ENCODE measurements around the gene MRNIP.

Gene MRNIP

DNA sequence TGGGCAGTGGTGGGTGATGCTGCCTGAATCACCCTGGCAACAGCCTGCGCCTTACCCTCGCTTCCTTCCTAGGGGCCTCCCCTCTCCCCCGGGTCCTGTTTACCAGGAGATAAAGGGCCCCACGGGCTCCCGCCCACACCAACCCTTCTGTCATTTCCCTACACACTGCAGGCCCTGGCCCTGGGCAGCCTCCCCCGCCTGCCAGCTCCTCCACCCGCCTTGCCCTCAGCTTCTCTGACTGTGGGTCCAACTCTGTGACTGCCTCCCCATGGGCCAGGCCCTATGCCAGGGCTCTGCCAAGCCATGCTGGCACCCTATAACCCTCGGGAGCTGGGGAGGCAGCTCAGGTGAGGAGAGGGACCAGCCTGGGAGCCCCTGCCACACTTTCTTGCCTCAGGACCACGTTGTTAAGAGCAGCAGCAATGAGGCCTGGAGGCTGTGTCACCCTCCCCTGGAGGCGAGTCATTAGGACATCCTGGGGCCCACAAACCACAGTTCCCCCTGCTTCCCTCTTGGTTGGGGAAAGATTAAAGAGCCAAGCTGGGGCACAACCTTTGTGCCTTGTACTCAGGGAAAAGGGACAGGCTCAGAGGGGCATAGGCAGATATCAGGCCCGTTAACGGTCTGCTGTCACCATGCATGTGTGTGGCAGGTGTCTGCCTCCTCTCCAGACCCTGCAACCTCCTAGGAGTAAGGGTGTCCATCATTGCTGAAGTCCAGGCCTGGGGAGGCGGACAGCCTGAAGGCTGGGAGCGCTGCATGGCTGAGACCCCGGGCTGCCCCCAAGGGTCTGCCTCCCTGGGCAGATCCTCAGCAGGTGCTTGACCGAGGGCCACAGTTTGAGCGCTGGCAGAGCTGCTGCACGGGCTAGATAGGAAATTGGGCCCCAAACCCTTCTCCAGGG, 54.7 kb downstream of the MRNIP start:
- DNase-seq (ENCODE audit: low read depth in 2 of 2): no peak

DNA sequence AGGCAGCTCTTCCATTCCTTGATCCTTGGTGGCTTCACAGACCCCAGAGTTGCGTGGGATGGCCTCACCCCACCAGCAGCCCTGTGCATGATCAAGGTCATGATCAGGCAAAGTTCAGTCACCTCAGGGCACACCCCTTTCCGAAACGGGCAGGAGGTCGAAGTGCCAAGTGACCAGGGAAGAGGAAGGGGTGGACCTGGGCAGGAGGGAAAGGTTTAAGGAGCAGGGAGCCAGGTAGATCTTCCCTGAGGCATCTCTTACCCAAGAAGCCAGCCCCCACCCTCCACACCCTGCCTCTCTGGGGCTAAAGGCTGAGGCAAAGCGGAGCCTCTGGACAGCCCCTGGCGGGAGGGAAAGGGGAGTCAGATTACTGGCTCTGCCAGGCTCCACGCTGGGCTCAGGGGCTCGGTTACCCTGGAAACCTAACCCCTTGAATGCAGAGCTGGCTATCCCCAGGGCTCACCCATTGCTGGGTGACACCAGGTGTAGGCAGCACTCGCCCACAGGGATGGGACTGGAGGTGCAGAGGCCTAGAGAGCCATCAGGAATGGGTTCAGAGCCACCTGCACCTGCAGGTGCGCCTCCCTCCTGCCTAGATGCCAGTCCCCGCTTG, 55.6 kb downstream of the MRNIP start:
- no peak for DNase-seq (ENCODE audit: low read depth in 2 of 2)

DNA sequence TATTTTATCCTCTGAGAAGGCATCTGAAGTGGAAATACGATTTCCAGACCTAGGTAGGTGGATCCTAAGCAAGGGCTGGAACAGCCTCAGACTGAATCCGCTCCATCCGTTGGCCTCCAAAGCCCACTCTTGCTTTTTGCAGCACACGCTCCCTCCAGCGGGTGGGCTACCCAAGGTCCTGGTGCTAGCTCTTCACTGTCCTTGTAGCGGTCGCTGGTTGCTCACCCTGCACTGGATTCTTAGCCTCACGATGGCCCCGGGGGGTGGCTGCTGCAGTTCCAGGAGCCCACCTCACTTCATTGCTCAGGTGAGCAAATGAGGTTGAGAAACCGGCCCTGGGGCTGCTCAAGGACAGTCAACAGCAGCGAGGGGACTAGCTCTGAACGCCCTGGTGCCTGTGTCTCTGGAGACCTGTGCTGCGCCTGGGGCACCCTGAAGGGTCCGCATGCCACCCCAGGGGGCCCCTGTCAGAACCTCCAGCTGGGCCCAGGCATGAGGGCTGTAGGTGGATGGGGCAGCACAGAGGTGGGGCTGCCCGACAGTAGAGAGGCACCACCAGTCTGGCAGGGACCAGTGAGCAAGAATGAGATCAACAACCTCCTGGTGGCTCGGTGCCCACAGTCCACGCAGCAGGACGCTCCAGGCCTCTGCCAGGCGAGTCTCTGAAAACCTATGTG, 56.3 kb downstream of the MRNIP start:
- no peak for DNase-seq (ENCODE audit: low read depth in 2 of 2)

DNA sequence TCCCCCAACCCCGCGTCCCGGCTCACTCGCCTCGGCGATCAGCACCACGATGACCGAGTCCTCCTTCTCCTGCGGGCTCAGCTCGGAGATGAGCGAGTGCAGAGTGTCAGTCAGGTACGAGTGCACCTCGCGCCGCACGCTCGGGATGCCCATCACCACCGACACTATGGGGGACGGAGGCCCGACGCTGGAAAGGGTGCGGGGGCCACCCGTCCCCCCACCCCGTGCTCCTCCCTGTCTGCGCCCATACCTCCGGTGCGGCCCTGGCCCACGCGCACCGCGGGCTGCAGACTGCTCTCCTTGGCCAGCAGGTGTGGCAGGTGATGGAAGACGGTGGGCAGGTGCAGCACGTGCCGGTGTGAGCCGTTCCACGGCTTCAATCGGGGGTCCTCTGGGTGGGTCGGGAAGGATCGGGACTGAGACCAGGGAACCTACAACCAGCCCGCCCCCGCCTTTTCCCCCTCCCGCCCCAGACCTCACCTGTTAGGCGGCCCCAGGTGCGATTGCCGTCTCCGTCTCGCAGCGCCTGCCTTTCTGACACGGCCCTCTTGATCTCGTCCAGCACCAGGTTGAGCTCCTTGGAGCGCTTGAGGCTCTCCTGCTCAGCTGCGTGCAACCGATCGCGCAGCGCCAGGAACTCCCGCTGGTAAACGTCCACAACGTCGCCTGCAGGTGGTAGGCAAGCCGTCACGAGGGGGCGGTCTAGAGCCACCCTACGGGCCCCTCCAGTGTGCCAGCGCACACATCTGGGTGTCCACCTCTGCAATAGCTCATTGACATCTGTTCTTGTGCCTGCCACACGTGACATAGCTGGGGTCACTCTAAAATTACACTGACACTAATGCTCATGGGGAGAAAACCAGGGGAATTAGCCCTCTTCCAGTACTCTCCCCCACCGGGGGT, 57.1 kb downstream of the MRNIP start:
- peak; percentile 70 to 82 for DNase-seq (ENCODE audit: low read depth in 2 of 2)

DNA sequence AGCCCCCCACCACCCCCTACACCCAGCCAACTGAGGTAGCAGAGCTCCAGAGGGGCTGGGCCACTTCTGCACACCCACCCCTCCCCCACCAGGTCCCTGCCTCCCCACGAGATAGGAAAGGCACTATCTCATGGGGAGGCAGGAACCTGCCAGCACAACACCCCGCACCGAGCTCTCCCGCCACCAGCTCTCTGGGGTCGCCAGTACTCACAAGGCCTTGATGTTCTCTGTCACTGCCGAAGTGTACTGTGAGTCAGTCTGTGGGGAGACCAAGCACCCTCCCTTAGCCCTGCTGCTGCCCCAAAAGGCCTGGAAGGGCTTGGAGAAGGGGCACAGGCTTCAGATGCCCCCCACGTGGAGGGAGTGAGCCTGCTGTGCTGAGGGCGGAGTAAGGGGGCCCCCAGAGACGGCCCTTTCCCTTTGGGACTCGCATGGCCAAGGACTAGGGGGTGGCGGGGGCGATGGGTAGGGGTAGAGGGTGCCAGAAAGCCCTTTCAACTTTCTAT, 57.9 kb downstream of the MRNIP start:
- no peak for DNase-seq (ENCODE audit: low read depth in 2 of 2)

DNA sequence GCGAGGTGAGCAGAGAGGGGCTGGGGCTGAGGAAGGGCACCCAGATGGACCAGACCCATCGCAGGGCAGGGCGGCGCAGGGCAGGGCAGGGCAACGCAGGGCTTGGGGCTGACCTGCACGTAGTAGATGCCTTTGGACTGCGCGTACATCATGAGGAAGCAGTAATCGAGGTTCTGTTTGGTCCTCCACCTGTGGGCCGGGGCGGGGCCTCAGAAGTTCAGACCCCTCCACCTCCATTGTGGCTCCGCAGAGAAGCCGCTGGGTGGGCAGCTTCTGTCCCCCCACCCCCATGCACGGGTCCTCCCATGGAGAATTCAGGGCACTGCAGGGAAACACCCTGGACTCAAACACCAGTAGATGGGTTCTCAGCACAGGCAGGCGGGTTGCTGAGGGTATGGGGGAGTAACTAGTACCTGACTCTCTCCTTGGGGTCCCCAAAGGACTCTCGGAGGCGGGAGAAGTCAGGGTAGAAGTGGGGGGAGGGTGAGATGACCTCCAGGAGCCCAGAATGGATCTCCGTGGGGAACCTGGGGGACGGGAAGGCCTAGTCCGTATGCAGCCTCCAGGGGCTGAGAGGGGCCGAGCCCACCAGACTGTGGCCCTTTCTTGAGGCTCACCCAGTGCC, 58.4 kb downstream of the MRNIP start:
- DNase-seq (ENCODE audit: low read depth in 2 of 2): no peak

DNA sequence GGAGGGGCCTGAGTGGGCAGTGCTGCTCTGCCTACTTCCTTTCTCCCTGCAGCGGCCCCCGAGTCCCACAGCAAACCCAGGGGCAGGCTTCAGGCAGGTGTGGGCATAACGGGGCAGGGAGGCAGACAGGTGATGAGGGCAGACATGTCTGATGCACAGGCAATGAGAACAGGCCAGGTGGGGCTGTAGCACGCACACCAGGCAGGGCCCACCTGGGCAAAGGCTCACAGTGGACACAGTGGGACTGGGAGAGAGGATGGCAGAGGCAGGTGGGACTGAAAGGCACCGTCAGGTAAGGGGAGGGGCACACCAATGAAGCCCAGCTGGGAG, 59.0 kb downstream of the MRNIP start:
- DNase-seq (ENCODE audit: low read depth in 2 of 2): no peak

DNA sequence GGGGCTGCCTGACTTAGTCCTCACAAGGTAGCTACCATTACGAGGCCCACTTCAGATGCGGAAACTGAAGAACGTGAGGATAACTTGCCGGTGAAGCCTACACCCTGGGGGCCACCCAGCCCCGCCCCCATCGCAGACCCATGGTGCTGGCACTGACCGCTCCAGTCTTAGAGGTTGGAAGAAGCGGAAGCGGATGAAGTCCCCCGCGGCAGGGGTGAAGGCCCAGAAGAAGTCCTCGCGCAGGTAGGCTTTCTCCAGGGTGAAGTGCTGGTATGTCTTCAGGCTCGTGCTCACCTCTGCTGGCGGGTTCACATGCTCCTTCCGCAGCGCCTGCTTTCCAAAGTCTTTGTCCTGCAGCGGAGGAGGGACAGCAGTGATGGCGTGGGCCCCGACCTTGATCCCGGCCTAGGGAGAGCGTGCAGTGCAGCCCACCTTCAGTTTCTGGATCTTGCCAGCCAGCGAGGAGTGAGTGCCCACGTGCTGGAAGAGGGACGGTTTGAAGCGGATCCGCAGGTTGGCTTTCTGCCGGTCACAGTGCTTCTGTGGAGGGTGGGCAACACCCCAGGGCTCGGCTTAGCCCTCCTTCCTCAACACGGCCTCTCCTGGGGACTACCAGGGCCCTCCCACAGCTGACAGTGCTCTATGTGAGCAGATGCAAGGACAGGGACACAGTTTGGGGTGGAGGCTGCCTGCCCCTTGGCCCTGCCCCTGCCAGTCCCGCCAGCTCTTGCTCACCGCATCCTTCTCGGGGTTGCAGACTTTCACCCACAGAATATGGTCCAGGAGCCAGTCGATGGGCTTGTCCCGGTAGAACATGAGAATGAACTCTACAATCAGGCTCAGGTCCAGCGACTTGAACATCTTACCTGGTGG, 59.6 kb downstream of the MRNIP start:
- DNase-seq (ENCODE audit: low read depth in 2 of 2): no peak

DNA sequence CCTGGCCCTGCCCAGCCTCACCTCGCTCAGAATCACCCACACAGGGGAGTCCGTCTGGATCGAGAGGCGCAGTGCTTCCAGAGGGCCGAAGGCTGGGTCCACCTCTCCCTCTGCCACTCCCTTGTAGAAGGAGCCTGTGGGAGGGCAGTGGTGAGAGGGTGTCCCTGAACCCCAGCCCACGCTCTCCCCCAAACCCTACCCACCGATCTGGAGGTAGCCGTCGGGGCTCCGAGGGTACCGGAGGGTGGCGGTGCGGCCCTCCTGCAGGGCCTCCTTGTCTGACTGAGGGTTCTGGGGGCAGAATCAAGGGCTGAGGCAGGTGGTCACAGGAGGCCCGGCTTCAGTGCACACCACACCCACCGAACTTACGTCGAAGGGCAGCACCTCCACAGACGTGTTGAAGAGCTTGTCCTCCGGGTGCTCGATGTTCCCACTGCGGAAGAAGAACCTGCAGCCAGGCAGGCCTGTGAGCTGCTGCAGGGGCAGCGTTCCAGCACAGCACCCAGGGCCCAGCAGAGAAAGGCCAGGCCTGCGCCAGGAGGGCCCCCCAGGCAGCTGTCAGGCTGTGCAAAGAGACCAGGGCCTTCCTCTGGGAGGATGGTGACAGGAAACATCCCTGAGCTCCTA, 60.4 kb downstream of the MRNIP start:
- no peak for DNase-seq (ENCODE audit: low read depth in 2 of 2)

DNA sequence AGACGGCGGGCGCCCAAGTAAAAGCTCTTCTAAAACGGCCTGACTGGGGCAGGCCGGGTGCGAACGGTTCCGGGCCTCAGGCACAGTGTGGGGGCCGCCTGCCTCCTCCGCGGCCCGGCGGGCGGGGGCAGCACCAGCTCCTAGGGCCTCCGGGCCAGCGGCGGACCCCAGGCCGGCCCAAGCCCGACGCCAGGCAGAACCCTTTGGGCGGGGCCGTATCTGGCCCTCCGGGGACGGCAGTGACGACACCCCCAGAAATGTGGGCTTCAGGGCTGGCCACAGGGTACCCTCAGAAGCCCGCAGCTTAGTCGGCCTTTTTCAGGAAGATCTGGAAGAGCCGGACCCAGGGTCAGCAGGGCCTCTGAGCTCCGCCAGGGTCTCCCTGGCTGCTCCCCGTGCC, 60.9 kb downstream of the MRNIP start:
- no peak for DNase-seq (ENCODE audit: low read depth in 2 of 2)

DNA sequence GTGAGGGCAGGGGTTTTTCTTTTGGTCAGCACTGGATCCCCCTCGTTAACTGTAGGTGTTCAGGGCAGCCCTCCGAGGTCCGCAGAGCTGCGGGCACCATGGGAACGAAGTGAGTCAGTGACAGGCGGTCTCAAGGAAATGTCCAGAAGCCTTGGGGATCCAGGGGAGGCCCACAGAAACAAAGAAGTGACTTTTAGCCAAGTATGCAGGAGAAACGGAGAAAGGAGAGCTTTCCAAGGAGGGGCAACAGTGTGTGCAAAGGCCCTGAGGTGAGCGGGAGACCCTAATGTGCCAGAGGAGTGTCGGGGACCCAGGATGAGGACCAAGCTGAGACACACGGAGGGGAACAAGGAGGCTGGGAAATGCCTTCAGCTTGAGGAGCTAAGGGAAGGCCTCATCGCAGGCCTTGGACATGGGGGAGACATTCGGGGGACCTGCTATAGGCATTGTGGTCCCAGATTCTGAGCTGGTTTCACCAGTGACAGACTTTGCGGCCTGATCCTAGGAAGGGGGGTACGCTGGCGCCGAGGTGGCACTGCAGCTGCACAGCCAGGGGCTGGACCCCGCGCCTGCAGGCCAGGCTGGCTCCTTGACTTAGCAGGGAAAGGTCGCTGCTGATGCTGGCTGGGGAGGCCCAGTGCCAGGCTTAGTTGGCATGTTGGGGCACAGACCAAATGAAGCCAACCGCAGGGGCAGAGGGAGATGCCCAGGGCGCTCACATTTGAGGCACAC, 61.6 kb downstream of the MRNIP start:
- no peak for DNase-seq (ENCODE audit: low read depth in 2 of 2)

DNA sequence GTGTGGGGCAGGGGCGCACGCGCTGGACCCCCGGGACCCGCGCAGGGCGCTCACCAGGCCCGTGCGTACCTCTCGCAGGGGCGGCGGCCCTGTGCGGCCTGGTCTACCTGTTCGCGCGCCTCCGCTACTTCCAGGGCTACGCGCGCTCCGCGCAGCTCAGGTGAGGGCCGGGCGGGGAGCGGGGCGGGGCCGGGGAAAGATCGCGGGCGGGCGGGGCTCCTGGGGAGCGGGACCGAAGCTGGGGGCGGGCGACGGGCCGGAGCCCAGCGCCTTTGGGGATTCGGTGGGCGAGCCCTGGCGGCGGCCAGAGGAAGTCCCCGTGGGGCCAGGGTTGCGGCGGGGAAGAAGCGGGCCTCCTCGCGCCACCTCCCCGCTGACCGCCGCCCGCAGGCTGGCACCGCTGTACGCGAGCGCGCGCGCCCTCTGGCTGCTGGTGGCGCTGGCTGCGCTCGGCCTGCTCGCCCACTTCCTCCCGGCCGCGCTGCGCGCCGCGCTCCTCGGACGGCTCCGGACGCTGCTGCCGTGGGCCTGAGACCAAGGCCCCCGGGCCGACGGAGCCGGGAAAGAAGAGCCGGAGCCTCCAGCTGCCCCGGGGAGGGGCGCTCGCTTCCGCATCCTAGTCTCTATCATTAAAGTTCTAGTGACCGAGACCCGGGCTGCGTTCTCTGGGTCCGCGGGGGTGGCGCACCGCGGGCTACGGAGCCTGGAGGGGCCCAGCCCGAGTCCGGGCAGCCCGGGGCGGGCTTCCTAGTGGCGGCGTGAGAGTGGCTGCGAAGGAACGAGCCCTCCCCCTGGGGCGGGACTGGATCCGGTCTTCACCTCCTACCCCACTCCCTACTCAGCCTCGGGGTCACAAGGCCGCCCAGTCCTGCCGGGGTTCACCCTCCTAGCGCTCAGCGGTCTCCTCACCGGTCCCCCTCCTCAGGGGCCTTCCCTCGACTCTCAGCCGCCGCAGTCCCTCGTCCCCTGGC, 62.5 kb downstream of the MRNIP start:
- DNase-seq (ENCODE audit: low read depth in 2 of 2): no peak

DNA sequence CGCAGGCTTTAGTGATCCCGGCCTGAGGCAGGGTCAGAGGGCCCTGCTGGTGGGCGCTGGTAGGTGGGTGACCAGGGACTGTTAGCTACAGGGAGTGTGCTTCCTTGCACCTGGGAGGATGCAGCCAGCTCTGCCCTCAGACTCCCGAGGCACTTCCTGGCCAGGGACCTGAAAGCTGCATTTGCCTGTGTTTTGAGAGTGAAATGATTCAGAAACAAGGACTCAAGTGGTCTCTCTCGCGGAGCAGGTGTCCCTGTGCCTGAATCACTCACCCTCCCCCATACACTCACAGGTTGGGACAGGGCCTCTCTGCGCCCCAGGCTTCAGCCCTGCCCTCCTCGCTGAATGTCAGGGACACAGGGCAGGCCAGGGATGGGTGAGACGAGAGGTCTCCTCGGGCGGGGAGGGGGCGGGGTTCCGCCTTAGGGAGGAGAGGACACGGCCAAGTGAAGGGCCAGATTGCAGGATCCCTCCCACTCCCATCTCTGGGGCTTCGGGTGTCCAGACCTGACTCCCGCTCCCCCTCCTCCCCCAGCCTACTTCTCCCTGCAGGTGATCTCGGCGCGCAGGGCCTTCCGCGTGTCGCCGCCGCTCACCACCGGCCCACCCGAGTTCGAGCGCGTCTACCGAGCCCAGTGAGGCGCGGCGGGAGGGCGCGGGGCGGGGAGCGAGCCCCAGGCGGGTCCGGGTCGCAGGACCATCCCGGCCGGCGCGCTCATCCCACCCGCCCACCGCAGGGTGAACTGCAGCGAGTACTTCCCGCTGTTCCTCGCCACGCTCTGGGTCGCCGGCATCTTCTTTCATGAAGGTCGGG, 63.4 kb downstream of the MRNIP start:
- no peak for DNase-seq (ENCODE audit: low read depth in 2 of 2)

DNA sequence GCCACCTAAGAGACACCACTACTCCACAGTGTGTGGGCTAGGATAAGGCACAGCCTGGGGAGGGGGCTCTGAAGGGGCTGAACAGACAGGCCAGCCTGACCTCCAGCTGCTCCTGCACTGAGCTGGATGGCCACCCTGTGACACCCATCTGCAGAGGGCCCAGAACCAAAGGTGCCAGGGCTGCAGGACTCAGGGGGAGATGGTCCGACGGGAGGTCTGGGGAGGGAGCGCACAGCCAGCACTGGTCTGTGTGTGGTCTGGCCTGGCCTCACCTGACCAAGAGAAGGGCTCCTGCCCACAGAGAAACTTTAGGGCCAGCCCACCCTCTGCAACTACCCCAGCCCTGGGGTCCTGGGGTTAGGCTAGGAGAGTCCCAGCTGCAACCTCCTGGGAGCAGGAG, 64.0 kb downstream of the MRNIP start:
- DNase-seq (ENCODE audit: low read depth in 2 of 2): no peak

DNA sequence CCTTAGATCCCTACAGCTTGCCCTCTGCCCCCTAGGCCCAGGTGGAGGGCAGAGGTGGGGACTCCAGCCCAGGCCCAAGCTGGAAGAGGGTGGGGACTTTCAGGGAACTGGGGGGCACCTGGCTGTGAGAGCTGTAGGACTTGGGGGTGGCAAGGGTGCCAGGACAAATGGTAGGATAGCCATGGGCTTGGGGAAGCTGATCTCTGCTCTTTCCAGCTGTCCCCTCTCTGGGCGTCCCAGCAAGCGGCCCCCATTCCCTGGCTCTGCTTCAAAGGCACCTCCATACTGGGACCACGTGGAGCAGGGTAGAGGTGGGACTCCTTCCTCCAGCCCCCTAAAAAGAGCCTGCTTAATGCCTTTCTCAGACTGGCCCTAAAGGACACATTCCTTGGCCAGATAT, 64.4 kb downstream of the MRNIP start:
- DNase-seq (ENCODE audit: low read depth in 2 of 2): no peak

DNA sequence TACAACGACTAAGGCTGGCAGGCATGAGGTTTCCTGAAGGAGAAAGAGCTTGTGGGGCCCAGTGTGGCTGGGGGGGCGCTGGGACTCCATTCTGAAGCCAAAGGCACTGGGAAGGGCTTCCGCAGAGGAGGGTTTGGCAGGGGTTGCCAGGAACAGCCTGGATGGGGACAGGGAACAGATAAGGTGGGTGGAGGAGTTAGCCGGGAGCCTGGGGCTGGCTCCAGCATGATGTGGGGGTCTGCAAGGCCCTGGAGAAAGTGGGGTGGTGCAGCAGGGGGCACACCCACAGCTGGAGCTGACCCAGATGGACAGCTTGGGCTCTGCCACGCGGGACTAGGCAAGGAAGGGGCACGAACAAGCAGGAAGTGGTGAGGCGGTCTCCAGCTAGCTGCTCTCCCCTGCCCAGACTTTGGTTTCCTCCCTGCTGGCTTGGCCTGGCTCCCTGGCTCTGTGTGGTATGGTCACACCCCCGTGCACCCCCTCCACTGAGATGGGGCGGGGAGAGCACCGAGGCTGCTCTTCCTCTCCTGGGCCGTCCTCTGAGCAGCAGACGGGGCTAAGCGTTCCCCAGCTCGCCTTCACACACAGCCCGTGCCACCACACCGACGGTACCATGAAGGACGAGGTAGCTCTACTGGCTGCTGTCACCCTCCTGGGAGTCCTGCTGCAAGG, 65.0 kb downstream of the MRNIP start, which contains the start of gene LTC4S:
TSS of gene LTC4S (plus strand) at position 519 of the 672 bp plus-strand sequence. CDS start at position 614, 95 bp downstream.
- DNase-seq (ENCODE audit: low read depth in 2 of 2): no peak
